Pons (tissue), 1 donor: Measurements from ENCODE around the gene PRC1.

Source experiments
- DNase-seq: peaks from one replicate; pipeline ENCODE4 v3.0.0-alpha.2; 2016; ENCODE audit warnings: low spot score

PRC1 gene

GRCh38 chr15:90955624-90956273, 38.6 kb downstream of the PRC1 start:
- DNase-seq, result no peak

- peak; percentile 94 for DNase-seq
These were observed 39.4 kb downstream of the PRC1 start, which contains the start of gene RCCD1 for GRCh38 chr15:90954712-90955623. Gene RCCD1, plus strand, starts transcription at chr15:90954884. Its CDS starts 1,851 bp downstream, at chr15:90956735.

GRCh38 chr15:90953947-90954711, 40.2 kb downstream of the PRC1 start:
- no peak for DNase-seq

GRCh38 chr15:90952901-90953677, 41.2 kb downstream of the PRC1 start:
- no peak for DNase-seq

- no peak for DNase-seq
These were observed 43.7 kb downstream of the PRC1 start for GRCh38 chr15:90950676-90951075.

- no peak for DNase-seq
These were observed 44.2 kb downstream of the PRC1 start for GRCh38 chr15:90949979-90950675.

GRCh38 chr15:90948506-90948905, 45.8 kb downstream of the PRC1 start:
- DNase-seq, result no peak

- no peak for DNase-seq
These were observed 46.6 kb downstream of the PRC1 start for GRCh38 chr15:90947577-90948357.

GRCh38 chr15:90946941-90947576, 47.3 kb downstream of the PRC1 start:
- DNase-seq, result no peak

GRCh38 chr15:90946538-90946937, 47.8 kb downstream of the PRC1 start:
- DNase-seq, result no peak

- no peak for DNase-seq
These were observed 49.2 kb downstream of the PRC1 start for GRCh38 chr15:90945091-90945490.

- no peak for DNase-seq
These were observed 51.8 kb downstream of the PRC1 start for GRCh38 chr15:90942354-90943120.

GRCh38 chr15:90941038-90941437, 53.3 kb downstream of the PRC1 start:
- DNase-seq, result no peak

- no peak for DNase-seq
These were observed 54.6 kb downstream of the PRC1 start for GRCh38 chr15:90939756-90940155.

- DNase-seq, result no peak
These were observed 56.1 kb downstream of the PRC1 start for GRCh38 chr15:90938261-90938660.

GRCh38 chr15:90936823-90937222, 57.5 kb downstream of the PRC1 start:
- no peak for DNase-seq

GRCh38 chr15:90934949-90935751, 59.2 kb downstream of the PRC1 start, which contains the start of gene UNC45A:
Gene UNC45A, plus strand, starts transcription at chr15:90935285. Its CDS starts 40 bp downstream, at chr15:90935325.
- peak; percentile 87 for DNase-seq
